ENCODE measurements around the gene SEMA7A. TPM values are rescaled to one million over a fixed set of nuclear protein-coding genes. Genes with fewer than 3 reads are reported as not detected.

Gene SEMA7A, protein sequence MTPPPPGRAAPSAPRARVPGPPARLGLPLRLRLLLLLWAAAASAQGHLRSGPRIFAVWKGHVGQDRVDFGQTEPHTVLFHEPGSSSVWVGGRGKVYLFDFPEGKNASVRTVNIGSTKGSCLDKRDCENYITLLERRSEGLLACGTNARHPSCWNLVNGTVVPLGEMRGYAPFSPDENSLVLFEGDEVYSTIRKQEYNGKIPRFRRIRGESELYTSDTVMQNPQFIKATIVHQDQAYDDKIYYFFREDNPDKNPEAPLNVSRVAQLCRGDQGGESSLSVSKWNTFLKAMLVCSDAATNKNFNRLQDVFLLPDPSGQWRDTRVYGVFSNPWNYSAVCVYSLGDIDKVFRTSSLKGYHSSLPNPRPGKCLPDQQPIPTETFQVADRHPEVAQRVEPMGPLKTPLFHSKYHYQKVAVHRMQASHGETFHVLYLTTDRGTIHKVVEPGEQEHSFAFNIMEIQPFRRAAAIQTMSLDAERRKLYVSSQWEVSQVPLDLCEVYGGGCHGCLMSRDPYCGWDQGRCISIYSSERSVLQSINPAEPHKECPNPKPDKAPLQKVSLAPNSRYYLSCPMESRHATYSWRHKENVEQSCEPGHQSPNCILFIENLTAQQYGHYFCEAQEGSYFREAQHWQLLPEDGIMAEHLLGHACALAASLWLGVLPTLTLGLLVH
- total RNA-seq: 33.8 and 96.3 TPM in 2 replicates

DNA sequence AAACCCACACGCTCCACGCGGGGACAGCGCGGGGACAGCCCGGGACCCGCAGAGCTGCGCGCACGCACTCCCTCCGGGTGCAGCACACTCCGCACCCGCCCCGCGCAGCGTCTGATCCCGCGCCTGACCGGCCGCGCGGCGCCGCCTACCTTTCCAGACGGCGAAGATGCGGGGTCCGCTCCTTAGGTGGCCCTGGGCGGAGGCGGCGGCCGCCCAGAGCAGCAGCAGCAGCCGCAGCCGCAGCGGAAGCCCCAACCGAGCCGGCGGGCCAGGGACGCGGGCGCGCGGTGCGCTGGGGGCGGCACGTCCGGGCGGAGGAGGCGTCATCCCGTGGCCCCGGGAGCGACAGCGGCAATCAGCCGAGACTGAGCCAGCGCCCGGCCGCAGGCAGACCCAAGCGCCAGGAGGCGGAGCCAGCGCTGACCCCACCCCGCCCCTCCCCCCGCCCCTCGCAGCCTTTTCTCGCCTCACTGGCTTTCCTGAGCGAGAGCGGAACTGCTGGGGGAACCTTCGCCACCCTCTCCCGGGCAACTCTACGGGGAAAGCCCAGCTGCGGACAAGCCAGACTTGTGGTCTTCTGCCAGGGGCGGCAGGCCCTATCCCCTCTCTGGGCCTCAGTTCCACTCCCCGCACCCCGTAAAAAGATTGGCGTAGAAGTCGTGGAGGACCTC lies at the start of gene SEMA7A:
TSS of gene SEMA7A (minus strand) at position 367 of the 671 bp plus-strand sequence. CDS start at position 327, 40 bp downstream.

DNA sequence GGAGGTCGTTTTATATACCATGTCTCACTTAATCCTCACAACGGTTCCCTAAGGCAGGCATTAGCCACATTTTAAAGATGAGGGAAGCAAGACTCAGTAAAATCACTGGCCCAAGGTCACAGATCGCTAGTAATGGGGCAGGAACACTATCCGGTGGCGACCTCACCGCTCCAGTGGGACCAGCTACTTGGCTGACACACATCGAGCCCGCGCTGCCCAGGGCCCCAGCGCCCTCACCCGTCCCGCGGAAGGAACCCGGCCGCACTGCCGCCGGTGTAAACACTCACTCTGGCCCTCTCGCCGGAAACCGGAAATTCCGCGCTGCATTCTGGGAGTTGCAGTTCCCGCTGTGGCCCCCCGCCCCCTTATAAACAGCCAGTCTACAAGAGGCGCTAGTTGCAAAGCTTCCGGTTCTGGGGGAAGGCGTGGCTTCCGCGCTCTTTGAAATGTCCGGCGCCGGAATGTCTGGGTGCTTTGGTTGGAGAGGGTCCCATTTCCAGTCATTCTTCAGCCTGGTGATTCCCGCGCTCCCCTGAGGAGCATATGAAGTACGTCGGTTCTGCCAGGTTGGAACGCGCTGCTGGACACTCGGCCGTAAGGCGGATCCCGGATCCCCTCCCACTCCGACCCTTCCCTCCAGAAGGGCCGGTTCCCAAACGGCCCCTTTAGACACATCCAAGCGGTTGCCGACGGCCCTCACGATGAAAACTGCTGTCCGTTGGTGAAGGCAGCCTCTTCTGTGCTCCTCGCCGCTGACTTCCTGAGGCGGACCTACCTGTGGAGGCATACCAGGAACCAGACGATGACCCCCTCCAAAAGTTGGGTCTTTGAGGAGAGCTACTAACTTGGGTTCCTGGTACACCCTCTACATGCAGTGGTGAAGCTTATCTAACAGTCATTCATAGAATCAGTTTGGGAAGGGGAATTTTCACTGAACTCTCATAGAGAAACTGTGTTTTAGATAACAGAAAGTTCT lies 27.4 kb upstream of the SEMA7A start, which contains the start of gene UBL7:
TSS of gene UBL7 (minus strand) at position 290 of the 976 bp plus-strand sequence. CDS start 2,293 bp downstream, outside the sequence.

DNA sequence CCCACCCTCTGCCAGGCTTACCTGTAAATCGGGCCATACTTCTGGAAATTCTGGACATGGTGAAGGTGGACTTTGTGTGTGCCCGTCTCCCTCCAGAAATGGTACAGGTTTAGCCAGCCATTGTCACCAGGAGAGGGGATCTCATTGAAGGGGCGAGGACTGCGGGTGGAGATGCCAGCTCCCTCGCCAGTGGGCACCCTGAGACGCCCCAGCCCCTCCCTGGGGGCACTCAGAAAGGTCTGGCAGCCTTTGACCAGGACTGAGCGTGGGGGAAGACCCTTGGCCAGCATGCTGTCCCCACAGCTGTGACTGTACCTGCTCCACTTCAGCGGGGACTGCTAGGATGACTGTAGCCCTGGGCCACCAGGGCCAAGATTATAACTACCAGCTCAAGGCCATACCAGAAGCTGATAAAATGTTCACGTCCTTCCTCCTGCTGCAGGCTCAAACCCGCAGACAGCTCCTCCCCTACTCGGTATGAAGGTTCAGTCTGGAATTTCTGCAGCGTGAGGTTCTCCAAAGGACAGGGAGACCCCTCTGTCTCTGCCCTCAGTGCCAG lies 66.4 kb downstream of the SEMA7A start, which contains the start of gene CYP11A1:
TSS of gene CYP11A1 (minus strand) at position 351 of the 559 bp plus-strand sequence. CDS start at position 290, 61 bp downstream.

Other genes starting within 250 kb of the SEMA7A start
- gene STRA6, start 231.2 kb downstream of the SEMA7A start, total RNA-seq: 2.0 and 20.2 TPM in 2 replicates
- 1.5 TPM in 1 of 2 replicates, not detected in the other for gene CCDC33, start 197.6 kb downstream of the SEMA7A start, total RNA-seq
- 1.1 and 1.6 TPM in 2 replicates for gene CYP11A1, start 66.3 kb downstream of the SEMA7A start, total RNA-seq
- 64.4 and 64.9 TPM in 2 replicates for gene UBL7, start 27.2 kb upstream of the SEMA7A start, total RNA-seq
- 3.7 and 7.0 TPM in 2 replicates for gene ARID3B, start 107.3 kb upstream of the SEMA7A start, total RNA-seq
- 55.5 and 71.5 TPM in 2 replicates for gene CLK3, start 181.9 kb upstream of the SEMA7A start, total RNA-seq